SK-N-MC (cell line): ENCODE results near the gene KCNH4.

ENCODE experiments used
- EZH2 ChIP-seq: fragments of 200-600 bp; sonication (generic); IDR thresholded peaks from one replicate; pipeline ENCODE4 v1.6.1; 2017; ENCODE audit warnings: antibody characterized with exemption
- FOXP2 ChIP-seq: optimal IDR thresholded peaks from 2 replicates; pipeline ENCODE3; 2011; ENCODE audit warnings: mild to moderate bottlenecking, moderate library complexity; ENCODE audit not compliant: insufficient read depth; ENCODE audit errors: extremely low read length, control extremely low read depth
- POLR2AphosphoS5 ChIP-seq: IDR thresholded peaks from 2 replicates; pipeline ENCODE4 v1.6.1; 2012; ENCODE audit warnings: mild to moderate bottlenecking, low read depth, low read length, borderline replicate concordance

GRCh38 chr17:42114118-42114517, 66.8 kb downstream of the KCNH4 start:
- TF ChIP-seq POLR2AphosphoS5 (no peak), EZH2 (no peak), FOXP2 (no peak)
